GM12873 (cell line): Measurements from ENCODE around the gene SVIL.

Source experiments
- CTCF ChIP-seq: IDR thresholded peaks from 2 replicates; pipeline ENCODE4 v1.5.1; 2012; ENCODE audit warnings: low read depth, mild to moderate bottlenecking, moderate library complexity, low read length, control low read depth; ENCODE audit not compliant: insufficient read depth; ENCODE audit errors: missing control alignments

Gene SVIL

GRCh38 chr10:29585488-29585976, 49.2 kb downstream of the SVIL start:
- no peak for TF ChIP-seq CTCF

- no peak for TF ChIP-seq CTCF
These were observed 50.3 kb downstream of the SVIL start for GRCh38 chr10:29584436-29584835.

GRCh38 chr10:29583674-29584073, 51.1 kb downstream of the SVIL start:
- TF ChIP-seq CTCF = no peak

GRCh38 chr10:29579455-29579970, 55.3 kb downstream of the SVIL start:
- TF ChIP-seq CTCF = no peak

GRCh38 chr10:29578457-29578856, 56.3 kb downstream of the SVIL start:
- no peak for TF ChIP-seq CTCF

- TF ChIP-seq CTCF = no peak
These were observed 58.1 kb downstream of the SVIL start for GRCh38 chr10:29576681-29577080.

- no peak for TF ChIP-seq CTCF
These were observed 59.7 kb downstream of the SVIL start for GRCh38 chr10:29575098-29575455.
